D721Med (cell line): ENCODE measurements around the gene PPOX.
A peak's percentile ranks its signal among the peaks of the same experiment; 100 is the strongest.

Experiments used
- DNase-seq: peaks from one replicate; pipeline ENCODE4 v3.0.0; 2011; ENCODE audit warnings: low spot score; ENCODE audit not compliant: insufficient read length
- FAIRE-seq: peaks from 2 replicates; lab custom pipeline; 2011; peaks lifted over from hg19 to GRCh38; lab: Jason Lieb, UNC
- CTCF ChIP-seq: IDR thresholded peaks from 2 replicates; pipeline ENCODE4 v1.5.1; 2012; ENCODE audit warnings: mild to moderate bottlenecking, control low read depth; ENCODE audit not compliant: insufficient read depth; ENCODE audit errors: missing control alignments

PPOX gene

GRCh38 chr1:161162806-161163205, 3.4 kb upstream of the PPOX start:
- TF ChIP-seq CTCF: no peak
- no peak for DNase-seq
- no peak for FAIRE-seq

- no peak for TF ChIP-seq CTCF
- DNase-seq: no peak
- no peak for FAIRE-seq
Observed at GRCh38 chr1:161163793-161164192, 2.4 kb upstream of the PPOX start.

- DNase-seq: no peak
- TF ChIP-seq CTCF: no peak
- FAIRE-seq: no peak
Observed at GRCh38 chr1:161164901-161165610, 1.2 kb upstream of the PPOX start.

- FAIRE-seq (no peak), DNase-seq (no peak)
- no peak for TF ChIP-seq CTCF
Observed at GRCh38 chr1:161166669-161167548, 683 bp downstream of the PPOX start.

GRCh38 chr1:161168906-161169305, 2.7 kb downstream of the PPOX start:
- no peak for DNase-seq
- no peak for TF ChIP-seq CTCF
- FAIRE-seq: no peak

GRCh38 chr1:161171191-161171590, 5.0 kb downstream of the PPOX start:
- peak; percentile 24 for TF ChIP-seq CTCF
- DNase-seq: no peak
- FAIRE-seq: no peak
